WTC11 (cell line): ENCODE measurements around the gene SPOCK1. TPM values are rescaled to one million over a fixed set of nuclear protein-coding genes. Genes with fewer than 3 reads are reported as not detected.

ENCODE experiments used
- ATAC-seq: fragments of 200-7000 bp; cut with Tn5 transposase; 2 replicates; pipeline ENCODE4 v1.10.0; 2021; ENCODE audit warnings: mild to moderate bottlenecking, moderate library complexity
- CTCF ChIA-PET: fragments of 300-600 bp; sonication (Branson Sonifier 250); formaldehyde crosslinking; loops from one replicate; lab custom pipeline; 2021; ENCODE audit warnings: antibody characterized with exemption; lab: Charles Lee
- POLR2A ChIA-PET: fragments of 350-600 bp; sonication (Branson Sonifier 250); formaldehyde crosslinking; loops from one replicate; lab custom pipeline; 2021; ENCODE audit warnings: antibody characterized with exemption; lab: Charles Lee
- DNase-seq: peaks from one replicate; pipeline ENCODE4 v3.0.0; 2021; ENCODE audit warnings: low spot score
- H3K27ac Mint-ChIP-seq: 2 replicates; pipeline ENCODE4 v1.8.0; 2021; ENCODE audit warnings: mixed read lengths
- H3K27me3 Mint-ChIP-seq: 2 replicates; pipeline ENCODE4 v1.8.0; 2021; ENCODE audit warnings: low read depth, mild to moderate bottlenecking, moderate library complexity, mixed read lengths
- H3K36me3 Mint-ChIP-seq: 2 replicates; pipeline ENCODE4 v1.8.0; 2021; ENCODE audit warnings: mixed read lengths
- H3K4me1 Mint-ChIP-seq: 2 replicates; pipeline ENCODE4 v1.8.0; 2022; ENCODE audit warnings: mixed read lengths
- H3K4me3 Mint-ChIP-seq: 2 replicates; pipeline ENCODE4 v1.8.0; 2021; ENCODE audit warnings: mild to moderate bottlenecking, moderate library complexity, mixed read lengths
- H3K9me3 Mint-ChIP-seq: 2 replicates; pipeline ENCODE4 v1.8.0; 2021; ENCODE audit warnings: mixed read lengths
- AR ChIP-seq: fragments of 250-450 bp; sonication (Bioruptor Pico); IDR thresholded peaks from 2 replicates; pipeline ENCODE4 v1.9.0; 2021; ENCODE audit warnings: mild to moderate bottlenecking
- CDX4 ChIP-seq: fragments of 250-450 bp; sonication (Bioruptor Pico); IDR thresholded peaks from 2 replicates; pipeline ENCODE4 v1.9.0; 2021; ENCODE audit warnings: moderate library complexity, mild to moderate bottlenecking, inconsistent platforms, borderline replicate concordance
- EMX1 ChIP-seq: fragments of 250-450 bp; sonication (Bioruptor Pico); IDR thresholded peaks from 2 replicates; pipeline ENCODE4 v1.8.0; 2021; ENCODE audit warnings: mild to moderate bottlenecking
- ERG ChIP-seq: fragments of 250-450 bp; sonication (Bioruptor Pico); IDR thresholded peaks from 2 replicates; pipeline ENCODE4 v1.8.0; 2021; ENCODE audit warnings: mild to moderate bottlenecking
- FOXJ3 ChIP-seq: sonication (generic); formaldehyde crosslinking; IDR thresholded peaks from 2 replicates; pipeline ENCODE4 v1.9.0; 2021; ENCODE audit warnings: missing genetic modification reagents, mild to moderate bottlenecking, borderline replicate concordance
- GABPB1 ChIP-seq: sonication (generic); formaldehyde crosslinking; IDR thresholded peaks from 2 replicates; pipeline ENCODE4 v1.8.1; 2023; ENCODE audit warnings: mild to moderate bottlenecking, missing genetic modification reagents
- HMGA2 ChIP-seq: fragments of 250-450 bp; sonication (Bioruptor Pico); IDR thresholded peaks from 2 replicates; pipeline ENCODE4 v1.4.0; 2021; ENCODE audit warnings: mild to moderate bottlenecking, moderate library complexity
- IRF1 ChIP-seq: sonication (generic); formaldehyde crosslinking; IDR thresholded peaks from 2 replicates; pipeline ENCODE4 v1.8.0; 2023; ENCODE audit warnings: missing genetic modification reagents
- IRF2 ChIP-seq: sonication (generic); formaldehyde crosslinking; IDR thresholded peaks from 2 replicates; pipeline ENCODE4 v1.8.0; 2022; ENCODE audit warnings: low read depth, missing genetic modification reagents, borderline replicate concordance
- MAX ChIP-seq: sonication (generic); formaldehyde crosslinking; IDR thresholded peaks from 2 replicates; pipeline ENCODE4 v1.8.0; 2022; ENCODE audit warnings: mild to moderate bottlenecking, missing genetic modification reagents
- MYBL2 ChIP-seq: sonication (generic); formaldehyde crosslinking; IDR thresholded peaks from 2 replicates; pipeline ENCODE4 v1.8.1; 2023; ENCODE audit warnings: mild to moderate bottlenecking, moderate library complexity, missing genetic modification reagents
- NFE2L1 ChIP-seq: sonication (generic); formaldehyde crosslinking; IDR thresholded peaks from 2 replicates; pipeline ENCODE4 v1.8.1; 2023; ENCODE audit warnings: missing genetic modification reagents
- NFYB ChIP-seq: sonication (generic); formaldehyde crosslinking; conservative IDR thresholded peaks from 2 replicates; pipeline ENCODE4 v1.8.0; 2022; ENCODE audit warnings: low read depth, missing genetic modification reagents
- OVOL2 ChIP-seq: fragments of 250-450 bp; sonication (Bioruptor Pico); IDR thresholded peaks from 2 replicates; pipeline ENCODE4 v1.9.0; 2021; ENCODE audit warnings: mild to moderate bottlenecking, borderline replicate concordance
- PRRX2 ChIP-seq: fragments of 250-450 bp; sonication (Bioruptor Pico); IDR thresholded peaks from 2 replicates; pipeline ENCODE4 v1.8.0; 2021; ENCODE audit warnings: mild to moderate bottlenecking
- SMAD3 ChIP-seq: sonication (generic); formaldehyde crosslinking; IDR thresholded peaks from 2 replicates; pipeline ENCODE4 v1.8.0; 2022; ENCODE audit warnings: missing genetic modification reagents, mild to moderate bottlenecking, borderline replicate concordance
- SOX15 ChIP-seq: fragments of 250-450 bp; sonication (Bioruptor Pico); IDR thresholded peaks from 2 replicates; pipeline ENCODE4 v1.9.0; 2021; ENCODE audit warnings: mild to moderate bottlenecking
- TEAD1 ChIP-seq: sonication (generic); formaldehyde crosslinking; IDR thresholded peaks from 2 replicates; pipeline ENCODE4 v1.8.0; 2022; ENCODE audit warnings: mild to moderate bottlenecking, missing genetic modification reagents
- TP53 ChIP-seq: sonication (generic); formaldehyde crosslinking; IDR thresholded peaks from 2 replicates; pipeline ENCODE4 v1.8.1; 2023; ENCODE audit warnings: mild to moderate bottlenecking, missing genetic modification reagents
- USF2 ChIP-seq: sonication (generic); formaldehyde crosslinking; IDR thresholded peaks from 2 replicates; pipeline ENCODE4 v1.8.1; 2023; ENCODE audit warnings: mild to moderate bottlenecking, missing genetic modification reagents, moderate library complexity
- ZBTB43 ChIP-seq: sonication (generic); formaldehyde crosslinking; IDR thresholded peaks from 2 replicates; pipeline ENCODE4 v1.8.1; 2023; ENCODE audit warnings: mild to moderate bottlenecking, missing genetic modification reagents
- ZNF219 ChIP-seq: sonication (generic); formaldehyde crosslinking; IDR thresholded peaks from 2 replicates; pipeline ENCODE4 v1.8.0; 2023; ENCODE audit warnings: missing genetic modification reagents, mild to moderate bottlenecking, borderline replicate concordance
- ZNF396 ChIP-seq: fragments of 250-450 bp; sonication (Bioruptor Pico); IDR thresholded peaks from 2 replicates; pipeline ENCODE4 v1.8.0; 2021; ENCODE audit warnings: mild to moderate bottlenecking, moderate library complexity, borderline replicate concordance
- ZNF416 ChIP-seq: fragments of 250-450 bp; sonication (Bioruptor Pico); IDR thresholded peaks from 2 replicates; pipeline ENCODE4 v1.9.0; 2021; ENCODE audit warnings: mild to moderate bottlenecking, inconsistent platforms
- ZNF423 ChIP-seq: fragments of 250-450 bp; sonication (Bioruptor Pico); IDR thresholded peaks from 2 replicates; pipeline ENCODE4 v2.1.2; 2022; ENCODE audit warnings: mild to moderate bottlenecking, moderate library complexity
- total RNA-seq: library from RNA; stranded (reverse); gene quantifications from 3 replicates; pipeline ENCODE4 v1.2.3, GENCODE V29; 2021

SPOCK1 gene
- total RNA-seq, 1 experiment from 2014 or later = 15.2 TPM

GRCh38 chr5:137200906-137201700 lies 298.0 kb downstream of the SPOCK1 start:
- H3K9me3 Mint-ChIP-seq = peaks cover 14% of the 10 kb centered on the region
- H3K36me3 Mint-ChIP-seq = no peaks in the 10 kb centered on the region
- peaks cover 3% of the 10 kb centered on the region; the same call in 1 of the 2 replicates for H3K27me3 Mint-ChIP-seq
- H3K27ac Mint-ChIP-seq = peak overlapping the region; percentile 43
- DNase-seq = no peak
- CTCF ChIA-PET = interaction anchor here (1.0 to 3.1 kb wide), 2 partner anchors 119 to 165 kb away, joined by 3 to 8 read pairs; no protein-coding TSS in a partner anchor
- H3K4me1 Mint-ChIP-seq = peaks cover 55% of the 10 kb centered on the region
- POLR2A ChIA-PET = no interaction called here
- no peak for TF ChIP-seq MYBL2 (CRISPR knock-in tag)
- no peak for TF ChIP-seq TP53 (CRISPR knock-in tag)
- no peak for TF ChIP-seq OVOL2 (CRISPR knock-in tag)
- peak; percentile 31; the same call in 1 of the 2 replicates for TF ChIP-seq TEAD1 (CRISPR knock-in tag)
- TF ChIP-seq ZNF423 (CRISPR knock-in tag) = no peak
- no peak for TF ChIP-seq ZNF416 (CRISPR knock-in tag)
- TF ChIP-seq SMAD3 (CRISPR knock-in tag) = no peak
- H3K4me3 Mint-ChIP-seq = no peak overlapping the region
- peak; percentile 69 for ATAC-seq

GRCh38 chr5:137199966-137200365 lies 299.2 kb downstream of the SPOCK1 start:
- POLR2A ChIA-PET = no interaction called here
- Mint-ChIP-seq H3K4me1 (peaks cover 50% of the 10 kb centered on the region), H3K4me3 (no peak overlapping the region), H3K36me3 (no peaks in the 10 kb centered on the region), H3K9me3 (peaks cover 14% of the 10 kb centered on the region), H3K27ac (no peak overlapping the region), H3K27me3 (peaks cover 3% of the 10 kb centered on the region; the same call in 1 of the 2 replicates)
- peak; percentile 36 for ATAC-seq
- DNase-seq = no peak
- TF ChIP-seq EMX1 (no peak), CDX4 (CRISPR knock-in tag) (no peak), SOX15 (CRISPR knock-in tag) (no peak)
- CTCF ChIA-PET = no interaction called here

- peaks cover 14% of the 10 kb centered on the region for H3K9me3 Mint-ChIP-seq
- no peak for DNase-seq
- TF ChIP-seq ZBTB43 = no peak
- TF ChIP-seq ZNF396 (CRISPR knock-in tag) = no peak
- no peak for TF ChIP-seq ZNF416 (CRISPR knock-in tag)
- TF ChIP-seq GABPB1 (CRISPR knock-in tag) = no peak
- no peak for TF ChIP-seq FOXJ3 (CRISPR knock-in tag)
- TF ChIP-seq IRF2 (CRISPR knock-in tag) = no peak
- TF ChIP-seq AR (CRISPR knock-in tag) = no peak
- no peak for TF ChIP-seq ZNF423 (CRISPR knock-in tag)
- no peak for TF ChIP-seq IRF1
- TF ChIP-seq PRRX2 (CRISPR knock-in tag) = no peak
- TF ChIP-seq NFYB (CRISPR knock-in tag) = no peak
- no peak for TF ChIP-seq ZNF219 (CRISPR knock-in tag)
- no peak for TF ChIP-seq HMGA2 (CRISPR knock-in tag)
- no peak for TF ChIP-seq MAX (CRISPR knock-in tag)
- TF ChIP-seq NFE2L1 (CRISPR knock-in tag) = no peak
- TF ChIP-seq USF2 = no peak
- no peak for TF ChIP-seq ERG (CRISPR knock-in tag)
- no peak overlapping the region for H3K27ac Mint-ChIP-seq
- ATAC-seq = no peak
- no peaks in the 10 kb centered on the region for H3K36me3 Mint-ChIP-seq
- POLR2A ChIA-PET = no interaction called here
- CTCF ChIA-PET = interaction anchor here (0.7 kb wide), 1 partner anchor 76 kb away, joined by 3 read pairs; no protein-coding TSS in a partner anchor
- H3K4me3 Mint-ChIP-seq = no peak overlapping the region
- peaks cover 43% of the 10 kb centered on the region for H3K4me1 Mint-ChIP-seq
- no peaks in the 10 kb centered on the region; the same call in 1 of the 2 replicates for H3K27me3 Mint-ChIP-seq
These were observed 299.9 kb downstream of the SPOCK1 start for GRCh38 chr5:137199201-137199600.
